Transverse colon (tissue), 4 donors: Measurements from ENCODE around the gene BIK. TPM values are rescaled to one million over a fixed set of nuclear protein-coding genes. Genes with fewer than 3 reads are reported as not detected.

ENCODE experiments used
- DNase-seq: peaks from one replicate; pipeline ENCODE4 v3.0.0-alpha.2; 2019
- H3K27ac ChIP-seq, 4 donors: fragments of 200-600 bp; sonication (generic); 2 replicates each; pipeline ENCODE4 v1.5.1; 2016 to 2018; ENCODE audit warnings: inconsistent platforms in 4 of 4
- H3K27me3 ChIP-seq: fragments of 200-600 bp; sonication (generic); 2 replicates; pipeline ENCODE4 v1.5.1; 2017; ENCODE audit warnings: inconsistent platforms
- H3K36me3 ChIP-seq, 4 donors: fragments of 200-600 bp; sonication (generic); 2 replicates each; pipeline ENCODE4 v1.5.1; 2017 to 2019; ENCODE audit warnings: inconsistent platforms in 4 of 4
- H3K4me1 ChIP-seq, 4 donors: fragments of 200-600 bp; sonication (generic); 2 replicates each; pipeline ENCODE4 v1.5.1; 2017 to 2020; ENCODE audit warnings: inconsistent platforms in 4 of 4
- H3K4me3 ChIP-seq, 4 donors: fragments of 200-600 bp; sonication (generic); 1 replicate in 1 of 4; 2 replicates in 3 of 4; pipeline versions ENCODE4 v1.5.1 to v1.6.1; 2017 to 2019; ENCODE audit warnings: inconsistent platforms in 4 of 4
- H3K9me3 ChIP-seq, 2 donors: fragments of 200-600 bp; sonication (generic); 2 replicates each; pipeline ENCODE4 v1.5.1; 2017 to 2019; ENCODE audit warnings: inconsistent platforms in 2 of 2
- CTCF ChIP-seq, 5 experiments: fragments of 200-600 bp in 3 of 5; fragments of 450-650 bp in 2 of 5; sonication (generic) in 3 of 5; IDR thresholded peaks; 1 replicate in 2 of 5; 2 replicates in 3 of 5; pipeline ENCODE4 v1.5.1; 2016 to 2017; ENCODE audit warnings: antibody characterized with exemption in 5 of 5, inconsistent platforms in 3 of 5, mild to moderate bottlenecking in 2 of 5, moderate library complexity in 1 of 5
- EP300 ChIP-seq: sonication (generic); formaldehyde crosslinking; IDR thresholded peaks from one replicate; pipeline ENCODE4 v1.6.1; 2017; ENCODE audit warnings: antibody characterized with exemption, low read depth
- POLR2A ChIP-seq: fragments of 450-650 bp; IDR thresholded peaks from one replicate; pipeline ENCODE4 v1.6.1; 2016; ENCODE audit warnings: antibody characterized with exemption, mild to moderate bottlenecking, moderate library complexity
- POLR2AphosphoS5 ChIP-seq, 3 donors: sonication (generic); formaldehyde crosslinking; IDR thresholded peaks; one replicate each; pipeline ENCODE4 v1.6.1; 2016; ENCODE audit warnings: antibody characterized with exemption in 3 of 3
- WGBS, 2 donors: methylation state at CpG; one replicate each; pipeline ENCODE4 v1.1.5; 2018; ENCODE audit warnings: low coverage in 1 of 2; 5-methylcytosine and 5-hydroxymethylcytosine counted together
- in situ Hi-C, 4 donors: fragments of 200-750 bp; cut with MboI; loops; one replicate each; pipeline versions ENCODE4 v1.15.0 to v1.15.1; 2017; ENCODE audit warnings: low sequenced_read_pairs in 3 of 4, low pct_ligation_motif_present in 1 of 4, low pct_unique_long_range_greater_than_20kb in 1 of 4
- intact Hi-C: fragments of 100-400 bp; cut with DNase I; formaldehyde crosslinking; loops from one replicate; pipeline ENCODE4 v1.15.1; 2023; ENCODE audit warnings: low total_unique reads
- total RNA-seq, 4 donors: library from RNA; depleted of rRNA; stranded (reverse); fragments of >200 nt; gene quantifications; one replicate each; pipeline ENCODE4 v1.1.0, GENCODE V29; 2016

Gene BIK
- total RNA-seq, 4 donors from 2014 or later: 10.1 to 23.5 (median 14.4) TPM

GRCh38 chr22:43106302-43106701 is 4.2 kb upstream of the BIK start:
- TF ChIP-seq CTCF (IDR thresholded peaks at IDR 0.05) (no peak), POLR2AphosphoS5 (IDR thresholded peaks at IDR 0.05) (no peak), POLR2A (no peak), EP300 (no peak)
- Histone ChIP-seq H3K9me3 (no peaks in the 10 kb centered on the region), H3K36me3 (no peaks in the 10 kb centered on the region), H3K27ac (no peak overlapping the region), H3K27me3 (peaks cover 13% of the 10 kb centered on the region), H3K4me3 (no peak overlapping the region), H3K4me1 (peaks cover 7 to 19% (median 16%) of the 10 kb centered on the region in 4 donors)
- 90% methylated on average over 3 to 8 of the region's 8 CpGs for WGBS, 2 donors
- intact Hi-C loops: no loop called here
- in situ Hi-C loops: no loop called here
- DNase-seq: no peak

DNA sequence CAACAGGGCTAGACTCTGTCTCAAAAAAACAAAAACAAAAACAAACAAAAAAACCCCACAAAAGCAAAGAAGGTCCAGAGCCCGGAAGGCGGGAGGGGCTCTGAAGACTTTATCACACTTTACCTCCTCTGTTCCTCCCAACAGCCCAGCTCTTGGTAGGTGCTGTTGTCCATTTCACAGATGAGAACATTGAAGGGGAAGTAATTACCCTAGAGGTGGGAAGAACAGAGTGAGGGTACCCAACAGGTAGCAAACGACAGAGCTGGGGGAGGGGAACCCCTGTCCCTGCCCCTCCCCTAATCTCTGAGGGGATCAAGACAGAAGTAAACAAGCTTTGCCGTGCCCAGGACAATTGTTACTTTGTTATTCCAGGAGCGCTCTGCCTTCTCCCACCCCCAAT is 1.0 kb upstream of the BIK start:
- Histone ChIP-seq H3K27ac (no peak overlapping the region), H3K27me3 (peaks cover 33% of the 10 kb centered on the region), H3K4me3 (no peak overlapping the region), H3K9me3 (no peaks in the 10 kb centered on the region), H3K4me1 (peaks cover 9 to 32% (median 30%) of the 10 kb centered on the region in 4 donors), H3K36me3 (no peaks in the 10 kb centered on the region)
- intact Hi-C loops (no loop called here), in situ Hi-C loops (no loop called here)
- no peak for DNase-seq
- WGBS, 2 donors: 60 to 88% methylated on average over 2 to 5 of the region's 5 CpGs
- TF ChIP-seq POLR2AphosphoS5 (IDR thresholded peaks at IDR 0.05) (no peak), EP300 (no peak), POLR2A (no peak), CTCF (IDR thresholded peaks at IDR 0.05) (no peak)

DNA sequence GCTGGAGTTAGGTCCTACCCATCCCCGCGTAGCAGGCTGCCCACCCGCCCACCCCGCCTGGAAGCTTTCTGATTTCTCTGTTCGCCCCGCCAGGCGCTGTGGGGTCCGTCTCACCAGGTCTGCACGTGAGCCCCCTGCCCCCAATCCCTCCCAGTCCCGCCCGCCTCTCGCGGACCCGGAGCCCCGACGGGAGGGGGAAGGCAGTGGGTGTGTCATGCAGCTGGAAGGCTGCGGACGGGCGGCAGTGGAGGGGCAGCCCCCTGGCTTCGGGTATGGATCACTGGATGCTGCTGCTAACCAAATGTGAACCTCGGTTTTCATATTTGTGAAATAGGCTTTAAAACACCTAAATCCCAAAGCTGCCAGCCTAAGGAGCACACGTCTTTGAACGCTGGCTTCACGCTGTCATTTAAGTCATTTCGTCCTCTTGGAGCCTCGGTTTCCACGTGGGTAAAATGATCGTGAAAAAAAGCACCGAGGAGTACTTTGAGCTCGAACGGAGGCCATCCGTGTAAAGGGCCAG is 568 bp upstream of the BIK start:
- peaks cover 33% of the 10 kb centered on the region for H3K27me3 ChIP-seq
- in situ Hi-C loops (no loop called here), intact Hi-C loops (no loop called here)
- peaks cover 9 to 35% (median 33%) of the 10 kb centered on the region in 4 donors for H3K4me1 ChIP-seq
- no peak for DNase-seq
- TF ChIP-seq EP300 (no peak), POLR2AphosphoS5 (IDR thresholded peaks at IDR 0.05) (no peak), CTCF (IDR thresholded peaks at IDR 0.05) (no peak), POLR2A (no peak)
- H3K27ac ChIP-seq: peak overlapping the region in 1 of 4 donors; percentile 69
- H3K4me3 ChIP-seq: peak overlapping the region in 2 of 4 donors; percentile 65 to 70
- no peaks in the 10 kb centered on the region for H3K9me3 ChIP-seq
- WGBS, 2 donors: 0 to 15% methylated on average over 5 to 30 of the region's 32 CpGs
- no peaks in the 10 kb centered on the region for H3K36me3 ChIP-seq

- Histone ChIP-seq H3K27me3 (peaks cover 33% of the 10 kb centered on the region), H3K36me3 (no peaks in the 10 kb centered on the region), H3K4me1 (peaks cover 14 to 44% (median 37%) of the 10 kb centered on the region in 4 donors), H3K9me3 (no peaks in the 10 kb centered on the region), H3K27ac (peak overlapping the region; percentile 47 to 69 (median 58)), H3K4me3 (peak overlapping the region; percentile 47 to 70 (median 58))
- intact Hi-C loops (no loop called here), in situ Hi-C loops (no loop called here)
- TF ChIP-seq CTCF (IDR thresholded peaks at IDR 0.05) (no peak), POLR2AphosphoS5 (IDR thresholded peaks at IDR 0.05) (peak in 1 of 3 donors; percentile 0), POLR2A (peak; percentile 15)
- 0% methylated on average over 55 of the region's 86 CpGs; no CpG with 5 or more reads in 1 of the 2 donors for WGBS, 2 donors
- peak; percentile 66 for DNase-seq
Measured at GRCh38 chr22:43110927-43111623, 525 bp downstream of the BIK start.
